RWPE2 (cell line): Measurements from ENCODE around the gene LIMK1.

ENCODE experiments used
- ATAC-seq: fragments of 200-7000 bp; cut with Tn5 transposase; 3 replicates; pipeline ENCODE4 v1.9.1; 2021; ENCODE audit warnings: low read depth
- DNase-seq: peaks from one replicate; pipeline ENCODE4 v3.0.0-alpha.2; 2020; ENCODE audit warnings: low spot score
- H3K27ac ChIP-seq: fragments of 450-650 bp; 2 replicates; pipeline ENCODE4 v1.5.1; 2017; ENCODE audit warnings: mild to moderate bottlenecking; ENCODE audit not compliant: poor library complexity, severe bottlenecking
- H3K27me3 ChIP-seq: fragments of 250-450 bp; sonication (Bioruptor Pico); 2 replicates; pipeline ENCODE4 v1.5.1; 2021; ENCODE audit warnings: mild to moderate bottlenecking, moderate library complexity; ENCODE audit not compliant: insufficient read depth, poor library complexity, severe bottlenecking
- H3K36me3 ChIP-seq: fragments of 250-450 bp; sonication (Bioruptor Pico); 2 replicates; pipeline ENCODE4 v1.5.1; 2020; ENCODE audit warnings: low read depth, mild to moderate bottlenecking, moderate library complexity
- H3K4me1 ChIP-seq: fragments of 250-450 bp; sonication (Bioruptor Pico); 2 replicates; pipeline ENCODE4 v1.5.1; 2021; ENCODE audit warnings: mild to moderate bottlenecking, moderate library complexity; ENCODE audit not compliant: insufficient read depth, poor library complexity, severe bottlenecking
- H3K4me3 ChIP-seq: fragments of 250-450 bp; sonication (Bioruptor Pico); 2 replicates; pipeline ENCODE4 v1.5.1; 2021; ENCODE audit warnings: mild to moderate bottlenecking, moderate library complexity; ENCODE audit not compliant: severe bottlenecking
- H3K9me3 ChIP-seq: fragments of 250-450 bp; sonication (Bioruptor Pico); 2 replicates; pipeline ENCODE4 v1.5.1; 2021; ENCODE audit warnings: mild to moderate bottlenecking, moderate library complexity; ENCODE audit not compliant: severe bottlenecking
- TF ChIP-seq, protein P1 (sequence below): fragments of 450-650 bp; IDR thresholded peaks from one replicate; pipeline ENCODE4 v1.5.1; 2017; ENCODE audit warnings: mild to moderate bottlenecking, moderate library complexity; ENCODE audit not compliant: poor library complexity, severe bottlenecking

LIMK1 gene

DNA sequence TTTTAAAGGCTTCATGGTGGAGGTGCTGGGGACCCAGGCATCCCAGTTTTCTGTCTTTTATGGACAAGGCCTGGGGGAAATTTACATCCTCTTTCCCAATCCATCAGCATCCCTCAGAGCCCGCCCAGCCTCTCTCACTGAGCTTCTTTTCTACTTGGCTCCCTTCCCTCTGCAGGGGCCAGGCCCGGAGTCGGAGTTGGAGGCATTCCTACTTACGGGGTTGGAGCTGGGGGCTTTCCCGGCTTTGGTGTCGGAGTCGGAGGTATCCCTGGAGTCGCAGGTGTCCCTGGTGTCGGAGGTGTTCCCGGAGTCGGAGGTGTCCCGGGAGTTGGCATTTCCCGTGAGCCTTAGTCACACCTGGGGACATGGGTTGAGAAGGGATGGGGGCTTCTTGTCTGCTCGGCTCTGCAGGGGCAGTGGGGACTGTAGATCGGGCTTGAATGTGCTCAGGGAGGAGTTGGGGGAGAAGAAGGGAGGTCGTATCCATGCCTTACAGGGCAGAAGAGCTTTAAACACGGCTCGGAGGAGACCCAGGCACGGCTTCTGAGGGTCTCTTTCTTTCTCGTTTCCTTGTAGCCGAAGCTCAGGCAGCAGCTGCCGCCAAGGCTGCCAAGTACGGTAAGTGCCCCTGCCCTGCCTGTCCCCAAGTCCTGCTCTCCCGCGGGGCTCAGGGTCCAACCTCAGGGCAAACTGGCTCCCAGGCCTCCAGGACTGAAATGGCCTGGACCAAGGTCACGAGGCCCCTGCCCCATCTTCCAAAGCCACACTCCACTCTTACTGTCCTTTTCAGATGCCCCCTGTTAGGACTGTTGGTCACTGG is 27.3 kb upstream of the LIMK1 start:
- no peaks in the 10 kb centered on the region for H3K9me3 ChIP-seq
- H3K27ac ChIP-seq: no peak overlapping the region
- ATAC-seq (no peak), DNase-seq (no peak)
- no peaks in the 10 kb centered on the region for H3K36me3 ChIP-seq
- H3K27me3 ChIP-seq: no peaks in the 10 kb centered on the region
- no peaks in the 10 kb centered on the region for H3K4me1 ChIP-seq
- H3K4me3 ChIP-seq: no peak overlapping the region
- TF ChIP-seq, protein P1, sequence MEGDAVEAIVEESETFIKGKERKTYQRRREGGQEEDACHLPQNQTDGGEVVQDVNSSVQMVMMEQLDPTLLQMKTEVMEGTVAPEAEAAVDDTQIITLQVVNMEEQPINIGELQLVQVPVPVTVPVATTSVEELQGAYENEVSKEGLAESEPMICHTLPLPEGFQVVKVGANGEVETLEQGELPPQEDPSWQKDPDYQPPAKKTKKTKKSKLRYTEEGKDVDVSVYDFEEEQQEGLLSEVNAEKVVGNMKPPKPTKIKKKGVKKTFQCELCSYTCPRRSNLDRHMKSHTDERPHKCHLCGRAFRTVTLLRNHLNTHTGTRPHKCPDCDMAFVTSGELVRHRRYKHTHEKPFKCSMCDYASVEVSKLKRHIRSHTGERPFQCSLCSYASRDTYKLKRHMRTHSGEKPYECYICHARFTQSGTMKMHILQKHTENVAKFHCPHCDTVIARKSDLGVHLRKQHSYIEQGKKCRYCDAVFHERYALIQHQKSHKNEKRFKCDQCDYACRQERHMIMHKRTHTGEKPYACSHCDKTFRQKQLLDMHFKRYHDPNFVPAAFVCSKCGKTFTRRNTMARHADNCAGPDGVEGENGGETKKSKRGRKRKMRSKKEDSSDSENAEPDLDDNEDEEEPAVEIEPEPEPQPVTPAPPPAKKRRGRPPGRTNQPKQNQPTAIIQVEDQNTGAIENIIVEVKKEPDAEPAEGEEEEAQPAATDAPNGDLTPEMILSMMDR: no peak

DNA sequence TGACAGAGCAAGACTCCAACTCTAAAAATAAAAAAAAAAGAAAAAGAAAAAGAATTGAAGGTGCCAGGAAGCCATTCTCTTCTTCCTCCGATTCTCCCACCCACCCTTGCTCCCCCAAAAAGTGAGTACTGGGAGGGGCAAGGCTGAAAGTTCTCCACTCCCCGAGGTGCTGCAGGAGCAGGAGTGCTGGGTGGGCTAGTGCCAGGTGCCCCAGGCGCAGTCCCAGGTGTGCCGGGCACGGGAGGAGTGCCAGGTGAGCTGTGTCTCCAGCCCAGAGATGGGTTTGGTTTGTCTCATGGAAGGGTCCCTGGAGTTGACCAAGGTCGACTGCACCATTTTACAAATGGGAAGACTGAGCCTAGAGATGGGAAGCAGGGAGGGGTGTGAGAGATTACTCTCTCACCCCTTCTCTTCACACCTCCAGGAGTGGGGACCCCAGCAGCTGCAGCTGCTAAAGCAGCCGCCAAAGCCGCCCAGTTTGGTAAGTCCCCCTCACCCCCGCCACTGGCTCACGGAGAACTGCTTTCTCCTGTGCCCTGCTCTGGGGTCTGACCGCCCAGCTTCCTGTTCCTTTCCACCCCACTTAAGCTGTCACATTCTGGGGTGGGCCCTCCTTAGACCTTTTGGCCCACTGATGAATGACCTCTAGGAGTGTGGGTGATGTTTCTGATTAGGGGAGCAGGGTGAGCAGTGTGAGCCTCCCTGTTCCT is 26.2 kb upstream of the LIMK1 start:
- TF ChIP-seq, protein P1: no peak
- ATAC-seq: no peak
- no peaks in the 10 kb centered on the region for H3K4me1 ChIP-seq
- no peak for DNase-seq
- H3K9me3 ChIP-seq: no peaks in the 10 kb centered on the region
- H3K27ac ChIP-seq: no peak overlapping the region
- H3K4me3 ChIP-seq: no peak overlapping the region
- no peaks in the 10 kb centered on the region for H3K27me3 ChIP-seq
- no peaks in the 10 kb centered on the region for H3K36me3 ChIP-seq

DNA sequence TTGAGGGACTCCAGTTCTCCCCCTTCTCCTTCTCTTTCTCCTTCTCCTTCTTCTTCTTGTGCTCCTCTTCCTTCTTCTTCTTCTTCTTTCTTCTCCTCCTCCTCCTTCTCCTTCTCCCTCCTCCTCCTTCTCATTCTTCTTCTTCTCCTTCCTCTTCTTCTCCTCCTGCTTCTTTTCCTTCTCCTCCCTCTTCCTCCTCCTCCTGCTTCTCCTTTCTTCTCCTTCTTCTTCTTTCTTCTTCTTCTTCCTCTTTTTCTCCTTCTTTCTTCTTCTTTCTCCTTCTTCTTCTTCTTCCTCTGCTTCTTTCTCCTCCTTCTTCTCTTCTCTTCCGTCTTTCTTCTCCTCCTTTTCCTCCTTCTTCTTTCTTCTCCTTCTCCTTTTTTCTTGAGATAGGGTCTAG is 25.6 kb upstream of the LIMK1 start:
- no peak overlapping the region for H3K27ac ChIP-seq
- no peak for DNase-seq
- H3K27me3 ChIP-seq: no peaks in the 10 kb centered on the region
- no peaks in the 10 kb centered on the region for H3K36me3 ChIP-seq
- H3K4me3 ChIP-seq: no peak overlapping the region
- ATAC-seq: no peak
- TF ChIP-seq, protein P1: no peak
- H3K4me1 ChIP-seq: no peaks in the 10 kb centered on the region
- H3K9me3 ChIP-seq: no peaks in the 10 kb centered on the region

DNA sequence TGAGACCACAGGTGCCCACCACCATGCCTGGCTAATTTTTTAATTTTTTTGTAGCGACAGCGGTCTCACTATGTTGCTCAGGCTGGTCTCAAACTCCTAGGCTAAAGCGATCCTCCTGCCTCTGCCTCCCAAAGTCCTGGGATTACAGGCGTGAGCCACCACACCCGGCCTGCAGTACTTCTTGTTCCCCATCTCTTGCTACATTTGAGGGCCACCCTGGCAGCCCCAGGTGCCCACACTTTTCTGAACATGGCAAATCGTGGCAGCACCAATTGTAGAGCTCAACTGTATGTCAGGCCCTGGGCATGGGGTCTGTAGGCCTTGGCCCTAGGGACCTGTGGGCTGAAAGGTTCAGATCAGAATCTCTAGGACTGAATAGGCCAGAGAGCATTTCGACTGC is 25.1 kb upstream of the LIMK1 start:
- TF ChIP-seq, protein P1: no peak
- no peak overlapping the region for H3K4me3 ChIP-seq
- ATAC-seq (no peak), DNase-seq (no peak)
- no peaks in the 10 kb centered on the region for H3K27me3 ChIP-seq
- no peak overlapping the region for H3K27ac ChIP-seq
- no peaks in the 10 kb centered on the region for H3K36me3 ChIP-seq
- no peaks in the 10 kb centered on the region for H3K9me3 ChIP-seq
- H3K4me1 ChIP-seq: no peaks in the 10 kb centered on the region

DNA sequence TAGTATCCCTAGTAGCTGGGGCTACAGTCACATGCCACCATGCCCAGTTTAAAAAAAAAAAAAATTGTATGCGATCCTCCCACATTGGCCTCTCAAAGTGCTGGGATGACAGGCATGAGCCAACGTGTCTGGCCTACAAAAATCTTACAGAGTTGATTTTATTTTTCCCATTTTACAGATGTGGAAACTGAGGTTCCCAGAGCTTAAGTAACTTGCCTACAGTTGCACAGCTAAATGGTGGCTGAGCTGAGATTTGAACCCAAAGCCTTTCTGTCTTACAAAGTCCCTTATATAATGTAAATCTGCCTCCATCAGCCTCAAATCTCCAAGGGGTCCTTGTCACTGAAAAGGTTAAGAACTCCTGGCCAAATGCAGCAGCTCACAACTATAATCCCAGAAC is 24.6 kb upstream of the LIMK1 start:
- no peak overlapping the region for H3K27ac ChIP-seq
- H3K9me3 ChIP-seq: no peaks in the 10 kb centered on the region
- H3K4me1 ChIP-seq: no peaks in the 10 kb centered on the region
- H3K27me3 ChIP-seq: no peaks in the 10 kb centered on the region
- H3K36me3 ChIP-seq: no peaks in the 10 kb centered on the region
- DNase-seq (no peak), ATAC-seq (no peak)
- H3K4me3 ChIP-seq: no peak overlapping the region
- TF ChIP-seq, protein P1: no peak
